IPS DF 6.9 (cell line): Measurements from ENCODE around the gene GLS.
"Not testable (repeated sequence)": the region's sequence is repeated elsewhere in the genome, so short reads cannot be mapped to it uniquely, and the experiment has no call there.

Experiments
- DNase-seq: peaks from one replicate; pipeline ENCODE4 v3.0.0-alpha.2; 2013; ENCODE audit warnings: low read depth, low spot score
- H3K27ac ChIP-seq: one replicate; pipeline ENCODE4 v1.5.1; 2013; ENCODE audit warnings: low read length, control low read depth
- H3K27me3 ChIP-seq: 2 replicates; pipeline ENCODE4 v1.6.1; 2013; ENCODE audit warnings: mild to moderate bottlenecking, low read length; ENCODE audit not compliant: control insufficient read depth, insufficient read depth
- H3K36me3 ChIP-seq: 2 replicates; pipeline ENCODE4 v1.6.1; 2013; ENCODE audit warnings: low read length; ENCODE audit not compliant: control insufficient read depth, insufficient read depth
- H3K4me1 ChIP-seq: 2 replicates; pipeline ENCODE4 v1.6.1; 2013; ENCODE audit warnings: low read length; ENCODE audit not compliant: control insufficient read depth, insufficient read depth
- H3K4me3 ChIP-seq: 2 replicates; pipeline ENCODE4 v1.5.1; 2013; ENCODE audit warnings: mild to moderate bottlenecking, low read length
- H3K9me3 ChIP-seq: 2 replicates; pipeline ENCODE4 v1.6.1; 2013; ENCODE audit warnings: low read length, inconsistent platforms; ENCODE audit not compliant: control insufficient read depth, insufficient read depth
- WGBS: extraction: QIAGEN DNeasy Blood & Tissue Kit; methylation state at CpG from one replicate; pipeline ENCODE4 v1.1.7; 2013; ENCODE audit warnings: mixed read lengths, missing lambda C conversion rate; ENCODE audit not compliant: insufficient read length, insufficient coverage; 5-methylcytosine and 5-hydroxymethylcytosine counted together

Gene GLS

GRCh38 chr2:190988910-190989309, 108.3 kb downstream of the GLS start:
- Histone ChIP-seq H3K27ac (no peak overlapping the region), H3K36me3 (peaks cover 26% of the 10 kb centered on the region)

GRCh38 chr2:190990132-190990531, 109.5 kb downstream of the GLS start:
- peaks cover 26% of the 10 kb centered on the region for H3K36me3 ChIP-seq
- no CpG with 5 or more reads among the region's 6 CpGs for WGBS
- H3K4me1 ChIP-seq = no peaks in the 10 kb centered on the region
- H3K4me3 ChIP-seq = no peak overlapping the region
- H3K27ac ChIP-seq = no peak overlapping the region
- H3K9me3 ChIP-seq = no peaks in the 10 kb centered on the region
- no peak for DNase-seq
- no peaks in the 10 kb centered on the region for H3K27me3 ChIP-seq

More at GRCh38 chr2:190988910-190989309, 108.3 kb downstream of the GLS start:
- no peaks in the 10 kb centered on the region for H3K4me1 ChIP-seq
- H3K4me3 ChIP-seq = no peak overlapping the region
- no peaks in the 10 kb centered on the region for H3K27me3 ChIP-seq
- DNase-seq = no peak
- no peaks in the 10 kb centered on the region for H3K9me3 ChIP-seq
- no CpG with 5 or more reads among the region's 3 CpGs for WGBS

- H3K27ac ChIP-seq = no peak overlapping the region
- DNase-seq = no peak
- no peaks in the 10 kb centered on the region for H3K4me1 ChIP-seq
- WGBS = no CpG with 5 or more reads among the region's 6 CpGs
- H3K4me3 ChIP-seq = no peak overlapping the region
- no peaks in the 10 kb centered on the region for H3K27me3 ChIP-seq
- H3K36me3 ChIP-seq = peaks cover 19% of the 10 kb centered on the region; the same call in 1 of the 2 replicates
- no peaks in the 10 kb centered on the region for H3K9me3 ChIP-seq
Measured at GRCh38 chr2:190993292-190993643, 112.6 kb downstream of the GLS start.

- WGBS = no CpG with 5 or more reads among the region's 7 CpGs
- Histone ChIP-seq H3K36me3 (peaks cover 21% of the 10 kb centered on the region; the same call in 1 of the 2 replicates), H3K4me1 (no peaks in the 10 kb centered on the region), H3K9me3 (no peaks in the 10 kb centered on the region), H3K27me3 (no peaks in the 10 kb centered on the region), H3K4me3 (no peak overlapping the region), H3K27ac (no peak overlapping the region)
- DNase-seq = no peak
Measured at GRCh38 chr2:190994148-190994547, 113.5 kb downstream of the GLS start.

- H3K27ac ChIP-seq, H3K27me3 ChIP-seq, H3K4me3 ChIP-seq, H3K4me1 ChIP-seq, DNase-seq, H3K9me3 ChIP-seq: not testable (repeated sequence)
- H3K36me3 ChIP-seq = peaks cover 21% of the 10 kb centered on the region; the same call in 1 of the 2 replicates
- no CpG with 5 or more reads among the region's 3 CpGs for WGBS
Measured at GRCh38 chr2:190995315-190995714, 114.7 kb downstream of the GLS start.

- H3K9me3 ChIP-seq = no peaks in the 10 kb centered on the region
- no CpG with 5 or more reads among the region's 5 CpGs for WGBS
- no peak overlapping the region for H3K27ac ChIP-seq
- no peaks in the 10 kb centered on the region for H3K4me1 ChIP-seq
- H3K4me3 ChIP-seq = no peak overlapping the region
- peaks cover 22% of the 10 kb centered on the region; the same call in 1 of the 2 replicates for H3K36me3 ChIP-seq
- no peak for DNase-seq
- no peaks in the 10 kb centered on the region for H3K27me3 ChIP-seq
Measured at GRCh38 chr2:190996338-190996946, 115.8 kb downstream of the GLS start.

GRCh38 chr2:190996947-190997346, 116.3 kb downstream of the GLS start:
- Histone ChIP-seq H3K9me3 (no peaks in the 10 kb centered on the region), H3K36me3 (peaks cover 22% of the 10 kb centered on the region; the same call in 1 of the 2 replicates), H3K27ac (no peak overlapping the region), H3K4me3 (no peak overlapping the region), H3K27me3 (no peaks in the 10 kb centered on the region), H3K4me1 (no peaks in the 10 kb centered on the region)
- WGBS = no CpG with 5 or more reads among the region's 5 CpGs
- DNase-seq = no peak

GRCh38 chr2:190997526-190998113, 117.0 kb downstream of the GLS start:
- WGBS = no CpG with 5 or more reads among the region's 8 CpGs
- Histone ChIP-seq H3K27me3 (no peaks in the 10 kb centered on the region), H3K4me3 (no peak overlapping the region), H3K27ac (no peak overlapping the region), H3K36me3 (peaks cover 22% of the 10 kb centered on the region; the same call in 1 of the 2 replicates), H3K4me1 (no peaks in the 10 kb centered on the region), H3K9me3 (no peaks in the 10 kb centered on the region)
- DNase-seq = no peak

- Histone ChIP-seq H3K4me1 (no peaks in the 10 kb centered on the region), H3K4me3 (no peak overlapping the region), H3K27me3 (no peaks in the 10 kb centered on the region), H3K9me3 (no peaks in the 10 kb centered on the region), H3K27ac (no peak overlapping the region), H3K36me3 (peaks cover 31% of the 10 kb centered on the region; the same call in 1 of the 2 replicates)
- DNase-seq = no peak
- WGBS = no CpG with 5 or more reads among the region's 7 CpGs
Measured at GRCh38 chr2:190999058-190999457, 118.4 kb downstream of the GLS start.

GRCh38 chr2:190999949-191000665, 119.5 kb downstream of the GLS start:
- no peak for DNase-seq
- no CpG with 5 or more reads among the region's 9 CpGs for WGBS
- Histone ChIP-seq H3K27ac (no peak overlapping the region), H3K27me3 (no peaks in the 10 kb centered on the region), H3K9me3 (no peaks in the 10 kb centered on the region), H3K4me3 (no peak overlapping the region), H3K4me1 (no peaks in the 10 kb centered on the region), H3K36me3 (peaks cover 30% of the 10 kb centered on the region; the same call in 1 of the 2 replicates)
